NCI-H524 treated with DMSO at 0.1 percent for 48 hours (cell line): Measurements from ENCODE around the gene IGF2R.

Source experiments
- DNase-seq: peaks from one replicate; lab custom pipeline; 2025; lab: John Stamatoyannopoulos, UW

IGF2R gene

DNA sequence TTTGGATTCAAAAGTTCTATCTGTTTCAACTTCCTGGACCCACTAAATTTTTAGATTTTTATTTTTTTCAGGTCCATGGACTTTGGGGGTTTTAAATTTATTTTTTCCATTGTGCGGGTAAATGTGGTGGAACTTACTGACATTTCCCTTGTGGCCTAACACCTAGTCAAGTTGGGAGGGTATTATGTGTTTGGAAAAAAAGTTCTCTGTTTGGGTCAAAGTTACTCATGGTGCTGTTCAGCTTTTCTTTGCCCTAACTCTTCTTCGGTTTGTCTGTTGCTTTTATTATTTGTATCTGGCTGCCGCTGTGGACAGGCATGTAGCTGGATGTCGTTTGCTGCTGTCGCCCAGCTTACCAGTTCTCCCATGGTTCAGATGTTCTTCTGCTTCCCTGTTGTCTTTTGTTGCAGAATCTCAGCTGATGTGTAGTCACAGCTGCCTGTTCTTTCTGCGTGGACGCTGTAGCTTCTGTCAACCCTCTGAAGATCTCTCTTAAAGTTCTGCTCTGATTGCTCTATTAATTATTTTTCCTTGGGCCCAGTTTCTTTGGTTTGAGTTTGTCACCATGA, 7.9 kb downstream of the IGF2R start:
- DNase-seq: no peak

DNA sequence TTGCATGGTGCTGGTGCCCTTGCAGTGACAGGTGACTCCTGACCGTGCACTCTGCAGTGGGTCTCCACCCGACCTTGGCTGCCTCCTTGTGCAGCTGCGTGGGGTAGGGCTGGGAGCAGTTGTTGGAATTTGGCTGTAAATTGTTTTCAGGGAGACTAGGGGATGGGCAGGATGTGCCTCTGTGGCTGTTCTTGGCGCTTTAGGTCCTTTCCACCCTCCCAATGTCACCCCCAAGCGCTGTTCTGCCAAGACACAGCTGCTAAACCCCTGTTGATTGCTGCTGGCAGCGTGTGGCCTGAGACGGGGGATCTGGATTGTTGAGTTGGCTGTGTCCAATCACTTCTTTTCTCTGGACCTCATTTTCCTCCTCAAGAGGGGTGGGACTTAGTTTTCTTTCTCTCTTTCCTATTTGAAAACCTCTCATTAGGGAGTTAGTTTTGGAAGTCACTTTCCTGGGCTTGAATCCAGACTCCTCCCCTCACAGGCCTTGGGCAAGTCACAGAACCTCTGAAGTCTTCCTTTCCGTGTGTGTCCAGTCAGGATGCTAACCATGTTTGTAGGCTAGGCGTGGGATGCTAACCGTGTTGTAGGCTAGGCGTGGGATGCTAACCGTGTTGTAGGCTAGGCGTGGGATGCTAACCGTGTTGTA, 8.5 kb downstream of the IGF2R start:
- DNase-seq: no peak

DNA sequence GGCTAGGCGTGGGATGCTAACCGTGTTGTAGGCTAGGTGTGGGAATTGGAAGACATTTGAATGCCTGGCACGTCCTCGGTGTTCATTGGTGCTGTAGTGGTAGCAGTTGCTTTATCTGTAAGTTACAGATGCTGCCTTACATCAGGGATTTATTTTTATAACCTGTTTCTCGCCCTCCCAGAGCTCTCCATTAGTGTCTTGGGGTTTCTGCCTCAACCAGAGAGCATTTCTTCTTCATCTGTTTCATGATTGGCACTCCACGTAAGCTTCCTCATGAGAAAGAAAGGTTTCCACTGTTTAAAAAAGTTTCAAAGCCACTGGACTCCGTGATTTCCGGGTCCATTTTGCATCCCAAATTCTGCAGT, 9.0 kb downstream of the IGF2R start:
- no peak for DNase-seq

DNA sequence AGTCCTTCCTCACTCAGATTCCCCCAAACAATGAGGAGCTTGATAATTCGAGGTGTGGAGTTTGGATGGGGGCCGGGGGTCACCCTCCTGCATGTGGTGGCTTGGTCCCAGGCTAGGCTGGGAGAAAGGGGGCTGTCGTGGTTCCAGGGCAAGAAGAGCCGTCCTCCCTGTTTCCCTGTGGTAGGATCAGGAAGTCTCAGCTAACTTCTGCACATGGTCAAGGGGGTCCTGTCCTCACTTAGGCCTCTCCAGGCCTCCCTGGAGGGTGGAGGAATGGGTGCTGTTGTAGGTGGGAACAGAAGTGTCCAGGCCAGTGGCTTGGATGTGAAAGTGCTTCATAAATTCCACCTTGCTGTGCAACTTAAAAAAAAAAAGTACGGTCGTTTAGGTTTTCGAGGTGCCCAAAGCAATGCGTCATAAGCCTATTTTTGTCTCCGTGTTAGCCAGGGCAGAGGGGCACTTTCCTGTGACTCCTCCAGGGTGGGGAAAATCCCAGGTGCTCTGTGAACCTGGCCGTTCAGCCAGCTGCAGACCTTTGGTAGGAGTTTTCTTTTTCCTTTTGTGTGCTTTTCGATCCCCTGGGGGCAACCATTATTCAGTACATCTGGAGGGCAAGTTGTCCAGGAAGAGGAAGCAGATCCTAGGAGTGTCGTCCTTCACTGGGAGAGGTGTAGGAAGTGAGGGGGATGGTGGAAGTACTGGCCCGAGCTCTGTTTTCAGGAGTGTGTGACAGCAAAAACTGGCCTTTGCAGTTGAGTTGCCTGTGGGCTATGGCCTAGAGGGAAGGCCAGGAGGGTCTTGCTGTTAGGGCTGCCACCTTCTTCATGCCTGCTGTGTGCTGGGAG, 9.6 kb downstream of the IGF2R start:
- no peak for DNase-seq

DNA sequence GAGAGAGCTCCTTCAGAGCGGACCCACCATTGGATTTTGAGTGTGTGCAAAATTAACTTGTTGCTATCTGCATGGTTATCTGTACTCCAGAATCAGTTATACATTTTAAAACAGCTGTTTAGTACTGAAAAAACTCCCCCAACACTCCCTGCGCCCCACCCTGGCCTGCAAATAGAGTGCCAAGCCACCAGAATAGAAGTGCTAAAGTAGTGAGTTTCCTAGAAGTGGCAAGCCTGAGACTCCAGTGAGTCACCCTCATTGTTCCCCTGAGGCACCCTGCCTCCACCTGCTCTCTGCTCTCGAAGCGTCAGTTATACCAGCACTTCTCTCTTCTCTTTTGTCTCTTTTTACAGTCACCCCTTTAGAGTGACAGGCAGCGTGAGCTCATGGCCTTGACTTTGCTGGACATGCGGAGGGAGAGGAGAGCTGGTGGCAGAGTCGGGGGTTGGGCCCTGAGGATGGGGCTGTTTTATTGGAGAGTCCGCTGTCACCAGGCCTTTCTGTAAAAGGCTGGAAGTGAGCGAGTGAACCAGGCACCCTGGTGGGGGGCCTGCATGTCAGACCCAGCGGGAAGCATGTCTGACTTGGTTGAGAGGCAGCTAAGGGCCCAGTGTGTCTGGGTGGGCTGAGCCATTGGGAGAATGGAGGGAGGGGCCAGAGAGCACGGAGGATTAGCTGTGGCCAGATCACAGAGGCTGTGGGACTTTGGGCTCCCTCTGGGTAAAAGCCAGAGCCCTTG, 10.4 kb downstream of the IGF2R start:
- no peak for DNase-seq

DNA sequence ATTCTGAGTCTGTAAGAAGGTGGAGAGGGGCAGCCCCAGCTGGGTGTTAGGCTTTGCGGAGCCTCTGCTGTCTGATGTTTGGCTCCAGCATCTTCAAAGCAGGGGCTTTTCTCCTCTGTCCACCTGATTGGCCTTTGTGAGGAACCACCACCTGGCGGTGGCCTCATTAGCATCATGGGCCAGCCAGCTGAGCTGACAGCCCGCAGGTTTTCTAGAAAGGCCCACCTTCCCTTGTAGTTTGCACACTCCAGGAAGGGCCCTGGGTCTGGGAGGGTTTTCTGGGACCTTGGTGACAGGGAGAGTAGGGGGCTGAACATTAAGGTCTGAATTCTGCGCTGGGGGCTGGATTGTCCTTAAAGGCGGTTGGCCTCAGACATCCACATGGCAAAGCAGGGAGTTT, 11.6 kb downstream of the IGF2R start:
- no peak for DNase-seq

DNA sequence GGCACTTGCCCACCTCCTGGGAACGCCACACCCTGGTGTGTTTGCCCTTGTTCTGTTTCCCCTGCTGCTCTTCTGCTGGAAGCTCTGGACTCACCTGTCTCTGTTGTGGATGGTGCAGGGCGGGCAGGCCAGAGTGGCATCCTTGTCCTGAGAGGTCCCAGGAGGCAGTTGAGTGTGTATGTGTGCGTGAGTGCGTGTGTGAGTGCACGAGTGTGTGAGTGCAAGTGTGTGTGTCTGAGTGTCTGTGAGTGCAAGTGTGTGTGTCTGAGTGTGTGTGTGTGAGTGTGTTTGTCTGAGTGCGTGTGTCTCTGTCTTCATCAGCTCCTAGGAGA, 12.2 kb downstream of the IGF2R start:
- DNase-seq: no peak

DNA sequence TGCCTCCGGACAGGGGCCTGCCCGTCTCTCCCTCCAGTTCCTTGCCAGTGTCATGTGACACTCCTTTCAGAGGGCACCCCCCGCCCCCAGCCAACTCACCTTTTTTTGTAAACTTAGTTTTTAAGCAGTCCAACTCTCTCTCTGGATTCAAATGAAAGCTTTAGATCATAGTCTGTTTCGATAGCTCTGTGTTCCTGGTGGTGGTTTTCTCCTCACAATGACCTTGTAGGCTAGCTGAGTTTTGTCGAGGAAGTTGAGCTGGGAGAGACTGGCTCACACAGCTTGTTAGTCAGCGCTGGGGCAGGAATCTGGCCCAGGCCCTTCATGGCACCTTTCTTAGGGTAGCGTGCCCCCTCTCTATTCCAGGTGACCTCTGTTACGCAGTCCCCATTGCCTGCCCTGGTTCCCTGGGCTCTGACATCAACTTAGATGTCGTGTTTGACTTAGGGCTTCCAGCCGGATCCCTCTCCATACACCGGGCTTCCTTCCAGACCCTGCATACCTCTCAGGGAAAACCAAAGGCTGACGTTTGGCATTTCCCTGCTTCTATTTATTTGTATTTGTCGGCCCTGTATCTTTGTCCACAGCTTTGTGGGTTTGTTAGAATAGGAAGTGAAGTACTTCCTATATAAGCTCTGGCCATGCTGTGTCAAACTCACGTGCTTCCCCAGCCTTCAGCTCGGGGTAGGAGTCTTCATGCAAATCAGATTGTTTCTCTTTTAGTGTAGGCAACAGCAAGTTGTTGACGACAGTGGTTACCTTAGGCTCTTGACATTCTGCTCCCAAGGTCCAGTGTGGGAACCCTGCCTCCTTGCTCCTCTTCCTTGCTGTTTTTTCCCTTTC, 12.7 kb downstream of the IGF2R start:
- no peak for DNase-seq

DNA sequence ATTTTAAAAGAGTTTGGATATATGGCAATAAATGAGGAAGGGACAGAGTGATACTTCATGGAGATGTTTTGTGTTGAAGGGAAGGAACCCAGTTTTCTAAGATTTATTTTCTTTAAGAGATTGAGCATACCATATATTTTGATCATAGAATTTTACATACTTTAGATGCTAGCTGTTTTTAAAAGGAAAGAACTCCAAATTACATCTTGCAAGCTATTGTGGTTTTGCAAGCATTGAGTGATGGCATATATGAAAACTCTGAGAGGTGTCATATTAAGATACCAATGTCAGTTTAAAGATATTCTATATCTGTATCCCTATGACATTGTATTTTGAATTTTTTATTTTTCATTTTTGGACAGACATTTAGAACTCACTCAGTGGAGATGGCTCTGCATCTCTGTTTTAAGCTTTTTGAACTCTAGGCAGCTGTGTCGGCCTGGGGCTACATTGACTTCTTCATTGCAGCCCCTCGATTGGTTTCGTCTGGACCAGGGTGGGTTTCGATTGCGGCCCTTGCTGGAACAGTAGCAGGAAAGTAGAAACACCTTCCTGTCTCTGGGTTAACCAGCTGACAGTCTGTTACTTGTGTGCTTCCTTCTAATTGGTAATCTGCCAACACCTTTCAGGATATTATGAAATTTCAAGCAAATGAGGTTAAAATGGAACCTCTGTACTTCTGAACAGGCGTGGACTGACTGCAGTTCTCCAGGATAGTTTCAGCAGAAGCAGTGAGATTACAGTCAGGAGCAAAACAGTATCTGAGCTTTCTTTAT, 14.0 kb downstream of the IGF2R start:
- no peak for DNase-seq

DNA sequence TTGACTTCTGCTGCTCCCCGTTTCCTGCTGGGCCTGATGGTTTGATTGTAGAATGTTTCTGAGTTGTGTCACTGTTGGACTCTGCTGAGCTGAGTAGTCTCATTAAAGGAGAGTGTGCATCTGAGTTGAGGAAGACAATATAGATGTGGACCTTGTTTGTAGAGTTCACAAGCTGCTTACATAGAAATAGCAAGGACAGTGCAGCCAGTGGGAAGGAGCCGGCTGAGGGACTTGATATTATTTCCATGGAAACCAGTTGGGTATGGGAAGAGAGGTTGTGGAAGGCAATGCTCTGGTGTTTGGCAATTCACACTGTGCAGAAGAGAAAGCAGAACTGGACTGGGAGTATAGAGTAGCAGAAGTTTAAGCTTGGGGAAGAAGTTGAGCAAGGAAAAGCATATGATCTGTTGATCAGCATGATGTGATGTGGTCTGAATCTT, 14.8 kb downstream of the IGF2R start:
- DNase-seq: no peak

DNA sequence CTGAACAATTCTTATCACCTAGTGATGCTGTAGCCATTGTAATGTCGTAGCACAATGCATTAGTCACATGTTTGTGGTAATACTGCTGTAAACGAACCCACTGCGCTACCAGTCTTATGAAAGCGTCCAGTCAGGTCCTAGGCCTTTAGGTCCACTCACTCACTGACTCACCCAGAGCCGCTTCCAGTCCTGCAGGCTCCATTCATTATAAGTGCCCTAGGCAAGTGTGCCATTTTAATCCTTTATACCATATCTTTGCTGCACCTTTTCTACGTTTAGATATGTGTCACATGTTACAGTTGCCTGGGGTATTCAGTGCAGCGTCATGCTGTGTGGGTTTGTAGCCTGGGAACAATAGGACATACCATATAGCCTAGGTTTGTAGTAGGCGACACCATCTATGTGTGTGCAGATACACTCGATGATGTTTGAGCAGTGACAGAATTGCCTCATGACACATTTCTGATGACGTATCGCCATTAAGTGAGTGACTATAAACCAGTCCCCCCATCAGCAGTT, 15.4 kb downstream of the IGF2R start:
- no peak for DNase-seq

DNA sequence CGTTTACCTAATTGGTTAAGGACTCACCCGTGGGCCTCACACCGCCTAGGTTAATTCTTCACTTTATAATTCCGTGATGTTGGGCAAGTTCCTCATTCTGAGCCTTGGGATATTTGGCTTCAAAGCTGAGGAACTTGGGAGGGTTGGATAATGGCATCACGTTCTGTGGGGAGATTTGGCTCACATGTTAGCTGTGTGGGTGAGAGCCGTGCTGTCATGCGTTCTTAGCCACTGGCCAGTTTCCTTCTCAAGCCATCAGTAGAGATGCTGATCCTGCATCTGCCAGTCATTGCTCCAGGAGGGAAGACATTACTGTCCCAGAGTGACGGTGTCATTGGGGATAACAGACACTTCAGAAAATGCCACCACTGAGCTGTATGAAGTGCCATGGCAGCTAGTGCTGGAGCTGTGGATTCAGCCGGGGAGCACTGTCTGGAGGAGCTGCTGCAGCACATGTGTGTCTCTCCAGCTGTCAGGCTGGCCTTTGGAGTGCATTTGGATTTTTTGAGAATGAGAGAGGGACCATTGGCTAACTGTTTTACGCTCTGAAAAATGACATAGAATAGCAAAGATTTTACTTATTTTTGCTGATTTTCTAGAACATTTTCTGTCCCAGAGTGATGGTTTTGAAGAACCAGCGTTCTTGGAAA, 16.5 kb downstream of the IGF2R start:
- DNase-seq: no peak

DNA sequence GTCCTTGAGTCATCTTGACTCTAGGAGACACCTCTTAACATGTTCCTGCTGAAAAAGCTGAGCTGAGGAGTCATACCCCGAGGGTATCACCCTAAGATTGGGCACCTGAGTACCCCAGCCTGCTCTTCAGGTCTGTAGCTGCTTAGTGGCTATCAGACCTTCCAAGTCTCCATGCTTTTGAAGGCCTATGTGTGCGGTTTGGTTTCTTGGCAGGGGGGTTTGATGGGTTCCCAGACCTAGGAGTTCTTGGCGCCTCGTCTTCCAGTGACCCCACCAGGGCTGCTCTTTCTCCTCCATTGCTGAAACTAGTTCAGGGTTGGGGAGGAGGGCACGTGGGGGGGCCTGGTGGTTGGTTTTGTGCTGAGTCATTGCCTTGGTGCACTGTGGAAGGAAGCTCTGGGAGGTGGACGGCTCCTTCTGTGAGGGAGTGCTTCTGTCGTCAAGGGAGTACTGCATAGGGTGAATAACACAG, 20.1 kb downstream of the IGF2R start:
- DNase-seq: no peak

DNA sequence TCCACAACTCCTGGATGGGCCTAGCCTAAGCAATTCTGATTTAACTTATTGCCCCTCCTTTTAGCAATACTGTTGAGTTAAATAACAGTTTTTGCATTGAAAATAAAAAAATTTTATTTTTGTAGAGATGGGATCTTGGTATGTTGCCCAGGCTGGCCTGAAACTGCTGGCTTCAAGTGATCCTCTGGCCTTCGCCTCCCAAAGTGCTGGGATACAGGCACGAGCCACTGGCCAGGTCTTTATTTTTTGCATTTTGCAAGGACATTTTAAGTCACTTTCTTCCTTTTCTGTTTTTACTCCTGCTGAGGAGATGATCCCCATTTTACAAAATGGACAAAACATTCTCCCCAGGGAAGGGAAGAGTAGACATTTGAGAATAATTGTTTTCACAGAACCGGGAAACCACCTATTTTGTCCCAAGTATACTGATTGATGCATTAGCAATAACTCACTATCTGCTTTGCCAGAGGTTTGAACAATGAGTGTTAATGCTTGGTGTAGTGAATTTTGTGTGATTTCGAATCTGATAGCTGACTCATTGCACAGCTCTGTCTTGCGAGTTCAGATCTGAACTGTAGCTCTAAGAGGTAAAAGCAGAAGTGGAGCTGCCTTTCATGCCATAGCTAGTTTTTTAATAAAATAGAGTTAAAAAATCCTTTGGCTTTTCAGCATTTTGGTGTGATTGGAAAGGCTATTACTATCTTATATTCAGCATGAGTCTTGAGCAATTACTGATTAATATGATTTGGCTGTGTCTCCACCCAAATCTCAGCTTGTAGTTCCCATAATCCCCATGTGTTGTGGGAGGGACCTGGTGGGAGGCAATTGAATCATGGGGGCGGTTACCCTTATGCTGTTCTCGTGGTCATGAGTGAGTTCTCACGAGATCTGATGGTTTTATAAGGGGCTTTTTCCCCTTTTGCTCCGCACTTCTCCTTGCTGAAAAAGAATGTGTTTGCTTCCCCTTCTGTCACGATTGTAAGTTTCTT, 20.9 kb downstream of the IGF2R start:
- no peak for DNase-seq

DNA sequence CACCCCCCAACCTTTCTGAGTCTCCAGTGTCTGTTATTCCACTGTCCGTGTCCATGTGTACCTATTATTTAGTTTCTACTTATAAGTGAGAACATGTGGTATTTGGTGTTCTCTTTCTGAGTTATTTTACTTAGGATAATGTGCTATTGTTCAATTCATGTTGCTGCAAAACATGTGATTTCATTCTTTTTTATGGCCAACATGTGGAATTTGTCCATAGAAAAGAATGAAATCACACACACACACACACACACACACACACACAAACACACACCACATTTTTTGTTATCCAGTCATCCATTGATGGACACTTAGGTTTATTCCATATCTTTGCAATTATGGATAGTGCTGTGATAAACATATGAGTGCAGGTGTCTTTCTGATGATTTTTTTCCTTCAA, 23.5 kb downstream of the IGF2R start:
- DNase-seq: no peak

DNA sequence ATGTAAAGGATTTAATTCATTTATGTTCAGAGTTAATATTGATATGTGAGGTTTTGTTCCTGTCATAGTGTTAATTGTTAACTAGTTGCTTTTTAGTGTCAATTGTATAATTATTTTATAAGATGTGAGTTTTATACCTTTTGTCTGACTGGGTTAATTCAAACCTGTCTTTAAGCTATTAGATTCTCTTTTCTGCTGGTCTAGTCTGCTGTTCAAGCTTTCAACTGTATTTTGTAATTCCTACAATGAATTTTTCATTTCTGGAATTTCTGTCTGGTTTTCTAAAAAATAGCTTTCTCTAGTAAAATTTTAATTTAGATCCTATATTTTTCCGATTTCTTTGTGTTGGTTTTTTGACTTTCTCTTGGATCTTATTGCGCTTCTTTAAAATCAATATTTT, 26.5 kb downstream of the IGF2R start:
- no peak for DNase-seq

DNA sequence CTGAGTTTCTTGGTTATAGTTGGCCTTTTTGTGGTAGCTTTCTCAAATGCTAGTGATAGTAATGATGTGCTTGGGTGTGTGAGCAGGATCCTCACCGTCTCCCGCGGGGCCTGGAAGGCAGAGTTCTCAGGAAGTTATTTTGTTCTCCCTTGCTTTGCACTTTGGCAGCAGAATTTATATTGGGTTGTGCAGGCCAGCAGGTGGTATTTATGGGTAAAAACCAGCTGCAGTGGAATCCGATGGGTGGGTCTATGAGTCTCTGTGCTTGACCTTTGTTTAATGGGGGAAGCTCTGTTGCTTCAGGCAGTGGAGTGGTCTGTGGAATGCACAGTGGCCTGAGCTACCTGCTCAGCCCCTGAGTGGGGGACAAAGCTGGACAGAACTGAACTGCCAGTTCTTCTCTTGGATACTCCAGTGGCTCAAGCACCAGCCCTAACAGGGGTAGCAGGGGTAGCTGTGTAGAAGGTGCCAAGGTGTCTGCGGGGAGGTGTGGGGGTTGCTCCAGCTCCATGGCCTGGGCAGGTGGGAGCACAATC, 27.3 kb downstream of the IGF2R start:
- no peak for DNase-seq

DNA sequence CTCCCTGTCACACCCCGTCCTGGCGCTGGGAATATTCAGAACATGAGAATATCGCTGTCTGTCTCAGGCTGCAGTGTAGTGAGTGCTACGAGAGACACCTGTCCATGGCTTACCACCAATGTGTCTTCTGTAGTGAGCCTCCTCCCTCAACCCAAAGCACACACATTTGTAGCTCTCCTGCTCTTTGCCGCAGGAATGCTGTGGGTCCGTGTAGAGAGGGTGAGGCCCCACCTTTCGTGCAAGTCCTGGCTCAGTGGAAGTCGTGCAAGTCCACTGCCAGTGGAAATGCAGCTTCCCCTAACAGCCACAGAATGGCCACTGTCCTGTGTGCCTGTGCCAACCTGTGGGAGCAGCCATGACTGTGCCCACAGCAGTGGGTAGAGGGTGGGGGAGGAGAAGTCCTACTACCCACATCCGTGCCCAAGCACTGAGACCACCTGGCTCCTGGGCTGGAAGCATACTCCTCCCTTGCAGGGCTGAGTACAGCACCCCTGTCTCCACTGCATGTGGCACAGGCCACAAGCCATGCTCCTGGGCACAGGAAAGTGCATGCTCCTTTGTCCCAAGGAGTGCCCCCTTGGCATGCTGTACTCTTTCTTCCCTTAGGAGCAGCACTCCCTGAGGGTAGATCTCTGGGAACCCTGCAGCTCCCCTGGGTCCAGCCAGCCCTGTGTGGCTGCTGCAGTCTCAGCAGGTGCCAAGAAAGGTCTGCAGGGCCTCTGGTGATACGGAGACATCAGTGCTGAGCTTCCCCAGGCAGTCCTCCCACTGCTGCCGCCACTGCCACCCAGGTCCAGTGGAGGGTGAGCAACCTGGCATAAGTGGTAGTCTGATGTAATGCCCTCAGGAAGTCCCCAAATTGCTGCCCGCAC, 28.0 kb downstream of the IGF2R start:
- DNase-seq: no peak
